GM18520 (cell line): ENCODE results near the gene UNC45B.
"Not testable (repeated sequence)": the region's sequence is repeated elsewhere in the genome, so short reads cannot be mapped to it uniquely, and the experiment has no call there.

Experiments
- ATAC-seq: cut with Tn5 transposase; IDR thresholded peaks from one replicate; pipeline ENCODE4 v1.9.1; 2021; ENCODE audit not compliant: unreplicated experiment

Gene UNC45B

GRCh38 chr17:35169835-35170363 is 22.3 kb downstream of the UNC45B start:
- no peak for ATAC-seq

- ATAC-seq, result no peak
Observed at GRCh38 chr17:35170968-35171771, 23.6 kb downstream of the UNC45B start.

- ATAC-seq, result no peak
Observed at GRCh38 chr17:35171834-35172233, 24.2 kb downstream of the UNC45B start.

GRCh38 chr17:35172321-35172720 is 24.7 kb downstream of the UNC45B start:
- ATAC-seq, result not testable (repeated sequence)

GRCh38 chr17:35174835-35175334 is 27.3 kb downstream of the UNC45B start:
- ATAC-seq, result no peak

GRCh38 chr17:35175638-35176415 is 28.2 kb downstream of the UNC45B start:
- ATAC-seq, result no peak

GRCh38 chr17:35176897-35177296 is 29.3 kb downstream of the UNC45B start:
- no peak for ATAC-seq

- ATAC-seq, result not testable (repeated sequence)
Observed at GRCh38 chr17:35179379-35179778, 31.8 kb downstream of the UNC45B start.

GRCh38 chr17:35183332-35183731 is 35.7 kb downstream of the UNC45B start:
- ATAC-seq, result no peak

GRCh38 chr17:35184274-35184673 is 36.7 kb downstream of the UNC45B start:
- no peak for ATAC-seq

GRCh38 chr17:35185849-35186248 is 38.2 kb downstream of the UNC45B start:
- ATAC-seq, result peak; percentile 47

- no peak for ATAC-seq
Observed at GRCh38 chr17:35187481-35187880, 39.9 kb downstream of the UNC45B start.

- no peak for ATAC-seq
Observed at GRCh38 chr17:35188111-35188510, 40.5 kb downstream of the UNC45B start.

GRCh38 chr17:35189291-35189690 is 41.7 kb downstream of the UNC45B start:
- ATAC-seq, result no peak

- ATAC-seq, result no peak
Observed at GRCh38 chr17:35191001-35191695, 43.5 kb downstream of the UNC45B start.

- no peak for ATAC-seq
Observed at GRCh38 chr17:35192708-35193107, 45.1 kb downstream of the UNC45B start.

- not testable (repeated sequence) for ATAC-seq
Observed at GRCh38 chr17:35194001-35194400, 46.4 kb downstream of the UNC45B start, which contains the start of gene SLC35G3. Gene SLC35G3 (minus strand): TSS chr17:35194393. CDS start chr17:35194307, 86 bp downstream.

GRCh38 chr17:35195062-35195461 is 47.4 kb downstream of the UNC45B start:
- ATAC-seq, result not testable (repeated sequence)

- ATAC-seq, result not testable (repeated sequence)
Observed at GRCh38 chr17:35202582-35202981, 55.0 kb downstream of the UNC45B start.

GRCh38 chr17:35210741-35211140 is 63.1 kb downstream of the UNC45B start:
- ATAC-seq, result no peak

GRCh38 chr17:35212668-35213067 is 65.1 kb downstream of the UNC45B start:
- ATAC-seq, result no peak
